NCI-H187 (cell line): ENCODE results near the gene GANC.
"Not testable (repeated sequence)": the region's sequence is repeated elsewhere in the genome, so short reads cannot be mapped to it uniquely, and the experiment has no call there.

ENCODE experiments used
- DNase-seq, 2 experiments: peaks; one replicate each; lab custom pipeline; 2025; lab: John Stamatoyannopoulos, UW

The GANC gene

GRCh38 chr15:42284551-42284950 is 11.6 kb downstream of the GANC start:
- no peak for DNase-seq

GRCh38 chr15:42285034-42285433 is 12.0 kb downstream of the GANC start:
- no peak for DNase-seq

GRCh38 chr15:42286445-42287029 is 13.5 kb downstream of the GANC start:
- DNase-seq, result no peak

GRCh38 chr15:42287931-42288330 is 14.9 kb downstream of the GANC start:
- no peak for DNase-seq

- no peak for DNase-seq
Observed at GRCh38 chr15:42289166-42289565, 16.2 kb downstream of the GANC start.

GRCh38 chr15:42301004-42301403 is 28.0 kb downstream of the GANC start:
- not testable (repeated sequence) for DNase-seq

- no peak for DNase-seq
Observed at GRCh38 chr15:42306681-42307080, 33.7 kb downstream of the GANC start.

- DNase-seq, result no peak
Observed at GRCh38 chr15:42313463-42313862, 40.5 kb downstream of the GANC start.

GRCh38 chr15:42314818-42315217 is 41.8 kb downstream of the GANC start:
- no peak for DNase-seq

GRCh38 chr15:42315521-42315920 is 42.5 kb downstream of the GANC start:
- DNase-seq, result no peak

- DNase-seq, result not testable (repeated sequence)
Observed at GRCh38 chr15:42316282-42316805, 43.3 kb downstream of the GANC start.

GRCh38 chr15:42319206-42319605 is 46.2 kb downstream of the GANC start:
- DNase-seq, result no peak

- DNase-seq, result no peak
Observed at GRCh38 chr15:42324308-42324707, 51.3 kb downstream of the GANC start.

GRCh38 chr15:42329161-42329560 is 56.2 kb downstream of the GANC start:
- DNase-seq, result no peak

- no peak for DNase-seq
Observed at GRCh38 chr15:42329992-42330391, 57.0 kb downstream of the GANC start.

- no peak for DNase-seq
Observed at GRCh38 chr15:42331235-42331634, 58.2 kb downstream of the GANC start.

GRCh38 chr15:42332331-42332730 is 59.3 kb downstream of the GANC start:
- no peak for DNase-seq

- no peak for DNase-seq
Observed at GRCh38 chr15:42335074-42335473, 62.1 kb downstream of the GANC start.

- not testable (repeated sequence) for DNase-seq
Observed at GRCh38 chr15:42336650-42337049, 63.6 kb downstream of the GANC start.

- DNase-seq, result not testable (repeated sequence)
Observed at GRCh38 chr15:42337104-42337503, 64.1 kb downstream of the GANC start.

GRCh38 chr15:42338500-42338899 is 65.5 kb downstream of the GANC start:
- DNase-seq, result no peak

- DNase-seq, result no peak
Observed at GRCh38 chr15:42343596-42344232, 70.7 kb downstream of the GANC start.

- DNase-seq, result no peak
Observed at GRCh38 chr15:42344763-42345162, 71.8 kb downstream of the GANC start.

- no peak for DNase-seq
Observed at GRCh38 chr15:42345504-42345903, 72.5 kb downstream of the GANC start.
